Stimulated activated CD4-positive, alpha-beta T cell treated with anti-CD3 and anti-CD28 coated beads, Interleukin-12 subunit alpha, Interleukin-12 subunit beta, amount 100 ng/mL, for 4 hours (primary cell): ENCODE measurements around the gene MMP7.
"Not testable (repeated sequence)": the region's sequence is repeated elsewhere in the genome, so short reads cannot be mapped to it uniquely, and the experiment has no call there.

Experiments
- DNase-seq: peaks from one replicate; pipeline ENCODE4 v3.0.0-alpha.2; 2020

MMP7 gene

GRCh38 chr11:102534261-102534872, 3.8 kb upstream of the MMP7 start:
- no peak for DNase-seq

- no peak for DNase-seq
Measured at GRCh38 chr11:102528618-102529017, 1.9 kb downstream of the MMP7 start.

- no peak for DNase-seq
Measured at GRCh38 chr11:102527684-102528083, 2.9 kb downstream of the MMP7 start.

DNA sequence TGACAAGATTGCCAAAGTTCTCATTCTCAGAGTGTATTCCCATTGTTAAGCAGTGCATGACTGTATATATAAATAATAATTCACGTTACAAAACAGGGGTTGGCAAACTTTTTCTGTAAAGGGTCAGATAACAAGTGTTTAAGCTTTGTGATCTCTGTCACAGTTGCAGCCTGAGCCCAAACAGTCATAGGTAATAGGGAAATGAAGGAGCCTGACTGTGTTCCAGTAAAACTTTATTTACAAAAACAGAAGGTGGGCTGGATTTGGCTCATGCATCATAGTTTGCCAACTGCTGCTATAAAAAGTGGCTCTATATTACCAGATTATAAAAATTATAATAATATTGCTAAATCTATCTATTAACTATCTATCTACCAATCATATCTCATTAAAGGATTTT, 3.5 kb downstream of the MMP7 start:
- DNase-seq = no peak

- DNase-seq = no peak
Measured at GRCh38 chr11:102523887-102524286, 6.7 kb downstream of the MMP7 start.

DNA sequence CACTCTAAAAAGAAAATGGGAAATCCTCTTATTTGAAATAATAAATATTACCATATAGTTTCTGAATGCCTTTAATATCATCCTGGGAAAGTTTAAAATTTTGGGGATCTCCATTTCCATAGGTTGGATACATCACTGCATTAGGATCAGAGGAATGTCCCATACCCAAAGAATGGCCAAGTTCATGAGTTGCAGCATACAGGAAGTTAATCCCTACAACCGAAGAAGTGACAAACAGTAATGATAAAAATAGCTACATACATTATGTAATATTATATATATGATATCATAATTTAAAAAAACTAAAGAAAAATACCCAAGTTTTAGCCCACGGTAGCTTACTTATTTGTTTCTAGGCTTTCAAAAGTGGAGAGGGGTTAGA, 7.4 kb downstream of the MMP7 start:
- no peak for DNase-seq

GRCh38 chr11:102522312-102523188, 8.0 kb downstream of the MMP7 start:
- no peak for DNase-seq

GRCh38 chr11:102521121-102521520, 9.4 kb downstream of the MMP7 start:
- no peak for DNase-seq

DNA sequence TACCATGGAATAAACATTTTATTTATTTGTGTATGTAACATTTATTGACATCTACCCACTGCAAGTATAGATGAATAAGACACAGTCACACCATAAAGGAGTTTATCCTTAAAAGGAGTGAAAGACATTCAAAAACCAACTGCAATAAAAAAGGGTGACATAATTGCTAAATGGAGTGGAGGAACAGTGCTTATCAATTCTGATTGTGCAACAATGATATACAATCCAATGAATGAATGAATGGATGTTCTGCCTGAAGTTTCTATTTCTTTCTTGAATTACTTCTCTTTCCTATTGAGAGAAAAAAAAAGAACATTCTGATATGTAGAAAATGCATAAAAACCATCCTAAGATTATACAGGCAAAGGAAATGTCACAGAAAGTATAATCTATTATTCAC, 10.0 kb downstream of the MMP7 start:
- DNase-seq = no peak

GRCh38 chr11:102518296-102519094, 12.1 kb downstream of the MMP7 start:
- DNase-seq = no peak

GRCh38 chr11:102517670-102518069, 12.9 kb downstream of the MMP7 start:
- DNase-seq = no peak

DNA sequence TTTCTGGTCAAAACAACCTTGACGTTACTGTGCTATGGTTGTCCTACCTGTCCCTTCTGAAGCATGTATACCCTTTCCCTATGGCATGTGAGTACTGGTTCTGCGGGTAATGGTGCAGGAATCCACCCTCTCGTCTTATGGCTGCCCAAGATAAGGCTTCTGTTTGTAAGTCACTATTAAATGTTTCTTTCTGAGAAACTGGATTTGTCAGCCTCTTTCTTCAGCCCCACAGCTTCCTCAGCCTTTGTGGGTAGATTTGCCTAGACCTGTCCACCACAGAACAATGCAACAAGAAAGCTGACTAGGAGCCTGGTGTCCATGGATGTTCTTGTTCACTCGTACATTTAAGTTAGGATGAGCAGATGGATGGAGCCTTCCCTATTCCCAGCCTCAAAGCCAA, 14.4 kb downstream of the MMP7 start:
- DNase-seq = no peak

GRCh38 chr11:102513869-102514268, 16.7 kb downstream of the MMP7 start:
- no peak for DNase-seq

DNA sequence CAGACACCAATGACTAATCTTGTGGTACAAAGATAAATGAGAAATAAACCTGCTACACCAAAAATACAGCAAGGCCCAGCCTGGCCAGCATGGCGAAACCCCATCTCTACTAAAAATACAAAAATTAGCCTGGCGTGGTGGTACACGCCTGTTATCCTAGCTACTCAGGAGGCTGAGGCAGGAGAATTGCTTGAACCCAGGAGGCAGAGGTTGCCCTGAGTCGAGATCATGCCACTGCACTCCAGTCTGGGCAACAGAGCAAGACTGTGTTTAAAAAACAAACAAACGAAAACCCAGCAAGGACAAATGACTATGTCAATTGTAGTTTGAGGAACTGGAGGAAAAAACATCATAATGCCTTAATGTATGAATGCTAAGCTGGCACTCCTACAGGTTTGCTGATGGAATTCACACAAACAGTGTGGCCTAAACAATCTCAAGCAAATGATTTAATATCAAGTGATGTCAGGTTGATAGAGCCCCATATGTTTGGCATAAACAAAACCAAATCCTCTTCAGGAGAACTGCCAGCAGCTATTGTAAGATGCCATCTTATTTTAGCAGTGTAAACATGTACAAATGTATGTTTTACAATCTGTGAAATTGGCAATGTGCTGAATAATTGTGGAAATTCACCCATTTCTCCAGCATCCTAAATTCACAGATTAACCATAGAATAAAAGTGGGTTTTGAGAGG, 20.0 kb downstream of the MMP7 start:
- no peak for DNase-seq

- DNase-seq = not testable (repeated sequence)
Measured at GRCh38 chr11:102502831-102503230, 27.7 kb downstream of the MMP7 start.

DNA sequence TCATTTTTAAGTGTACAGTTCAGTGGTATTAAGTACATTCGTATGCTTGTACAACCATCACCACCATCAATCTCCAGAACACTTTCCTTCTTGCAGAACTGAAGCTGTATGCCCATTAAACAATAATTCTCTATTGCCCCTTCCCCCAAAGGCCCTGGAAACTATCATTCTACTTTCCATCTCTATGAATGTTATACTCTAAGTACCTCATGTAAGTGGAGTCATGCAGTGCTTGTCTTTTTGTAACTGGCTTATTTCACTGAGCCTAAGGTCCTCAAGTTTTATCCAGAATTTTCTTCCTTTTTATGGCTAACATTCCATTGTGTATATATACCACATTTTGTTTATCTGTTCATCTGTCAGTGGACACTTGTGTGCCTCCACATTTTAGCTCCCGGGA, 29.7 kb downstream of the MMP7 start:
- no peak for DNase-seq

GRCh38 chr11:102499931-102500330, 30.6 kb downstream of the MMP7 start:
- no peak for DNase-seq

DNA sequence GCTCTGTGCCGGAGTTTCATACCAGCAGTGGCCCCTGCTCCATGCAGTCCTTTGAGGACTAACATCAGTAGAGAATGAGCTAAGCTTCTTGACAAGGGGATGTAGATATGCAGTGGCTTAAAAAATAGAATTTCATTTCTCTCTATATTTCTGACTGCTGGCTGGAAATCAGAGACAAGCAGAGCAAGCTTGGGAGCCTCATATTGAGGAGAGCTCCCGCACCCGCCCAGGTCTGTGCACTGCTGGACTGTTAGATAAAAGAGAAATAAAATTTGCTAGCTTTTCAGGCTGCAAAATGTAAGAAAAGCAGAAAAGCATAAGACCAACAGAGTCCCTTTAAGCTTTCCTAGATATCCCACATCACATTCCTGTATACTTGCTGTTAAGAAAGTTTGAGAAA, 31.4 kb downstream of the MMP7 start:
- no peak for DNase-seq

GRCh38 chr11:102497061-102497460, 33.5 kb downstream of the MMP7 start:
- no peak for DNase-seq

GRCh38 chr11:102495161-102496042, 35.1 kb downstream of the MMP7 start:
- DNase-seq = no peak

- DNase-seq = no peak
Measured at GRCh38 chr11:102494216-102494615, 36.3 kb downstream of the MMP7 start.

DNA sequence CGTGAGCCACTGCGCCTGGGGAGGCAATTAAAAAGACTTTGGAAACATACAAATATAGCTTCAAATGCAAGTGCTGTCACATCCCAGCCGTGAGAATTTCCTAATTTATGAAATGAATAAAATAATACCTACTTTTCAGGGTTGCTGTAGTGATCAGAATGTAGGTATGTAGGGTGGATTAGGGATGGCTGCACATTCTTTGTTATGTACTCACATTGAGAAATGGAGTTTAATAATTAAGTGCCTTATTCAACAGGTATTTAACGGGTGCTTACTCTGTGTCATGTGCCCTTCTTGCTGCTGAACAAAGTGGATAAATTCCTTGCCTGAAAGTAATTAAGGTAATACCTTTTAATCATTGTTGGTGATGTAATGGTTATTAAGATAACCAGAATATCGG, 37.0 kb downstream of the MMP7 start:
- no peak for DNase-seq
